WERI-Rb-1 (cell line): Measurements from ENCODE around the gene HSPB1.
"Not testable (repeated sequence)": the region's sequence is repeated elsewhere in the genome, so short reads cannot be mapped to it uniquely, and the experiment has no call there.

Experiments used
- DNase-seq: peaks from one replicate; pipeline ENCODE4 v3.0.0-alpha.2; 2020
- H3K27ac ChIP-seq: fragments of 250-450 bp; sonication (Bioruptor Pico); 2 replicates; pipeline ENCODE4 v1.5.1; 2020; ENCODE audit warnings: mild to moderate bottlenecking, moderate library complexity
- H3K27me3 ChIP-seq: fragments of 250-450 bp; sonication (Bioruptor Pico); 2 replicates; pipeline ENCODE4 v1.5.1; 2021; ENCODE audit warnings: mild to moderate bottlenecking, low read depth, moderate library complexity; ENCODE audit not compliant: insufficient read depth, severe bottlenecking
- H3K36me3 ChIP-seq: fragments of 250-450 bp; sonication (Bioruptor Pico); 2 replicates; pipeline ENCODE4 v1.5.1; 2020; ENCODE audit warnings: mild to moderate bottlenecking, moderate library complexity
- H3K4me3 ChIP-seq: 2 replicates; pipeline ENCODE4 v1.5.1; 2011; ENCODE audit warnings: low read depth, mild to moderate bottlenecking, control low read depth, low read length
- H3K9me3 ChIP-seq: fragments of 250-450 bp; sonication (Bioruptor Pico); 2 replicates; pipeline ENCODE4 v1.5.1; 2021; ENCODE audit warnings: mild to moderate bottlenecking, moderate library complexity; ENCODE audit not compliant: severe bottlenecking
- TF ChIP-seq, protein P1 (sequence below): IDR thresholded peaks from 2 replicates; pipeline ENCODE4 v1.5.1; 2011; ENCODE audit warnings: low read depth, mild to moderate bottlenecking, control low read depth, inconsistent platforms, low read length

Gene HSPB1

DNA sequence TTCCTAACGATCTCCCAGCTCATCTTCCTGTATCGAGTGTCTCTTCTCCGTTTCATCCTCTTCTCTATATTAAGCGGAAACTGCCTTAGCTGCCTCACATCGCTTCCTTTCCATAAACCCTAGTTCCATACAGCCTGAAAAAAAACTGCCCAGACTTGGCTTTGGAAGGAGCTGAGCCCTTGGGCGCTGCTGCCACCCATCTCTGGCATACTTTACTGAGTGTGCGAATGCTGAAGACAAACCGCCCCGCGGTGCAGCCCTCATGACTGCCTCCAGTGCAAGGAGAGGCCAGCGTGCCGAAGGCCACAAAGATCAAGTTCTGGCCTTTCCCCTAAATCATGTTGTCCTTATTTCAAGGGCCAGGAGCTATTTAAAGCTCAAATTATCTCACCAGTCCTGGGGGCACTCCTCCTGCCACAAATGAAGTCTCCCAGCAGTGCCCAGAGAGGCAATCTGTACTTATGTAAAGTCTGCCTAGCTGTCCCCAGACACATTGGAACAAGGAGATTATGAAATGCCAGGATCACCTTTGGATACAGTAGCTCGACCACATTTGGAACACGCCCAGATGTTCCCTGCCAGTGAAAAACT lies 31.1 kb downstream of the HSPB1 start:
- H3K4me3 ChIP-seq = no peak overlapping the region
- H3K36me3 ChIP-seq = peaks cover 74% of the 10 kb centered on the region
- DNase-seq = no peak
- no peaks in the 10 kb centered on the region for H3K9me3 ChIP-seq
- no peak overlapping the region for H3K27ac ChIP-seq
- no peaks in the 10 kb centered on the region for H3K27me3 ChIP-seq
- TF ChIP-seq, protein P1, sequence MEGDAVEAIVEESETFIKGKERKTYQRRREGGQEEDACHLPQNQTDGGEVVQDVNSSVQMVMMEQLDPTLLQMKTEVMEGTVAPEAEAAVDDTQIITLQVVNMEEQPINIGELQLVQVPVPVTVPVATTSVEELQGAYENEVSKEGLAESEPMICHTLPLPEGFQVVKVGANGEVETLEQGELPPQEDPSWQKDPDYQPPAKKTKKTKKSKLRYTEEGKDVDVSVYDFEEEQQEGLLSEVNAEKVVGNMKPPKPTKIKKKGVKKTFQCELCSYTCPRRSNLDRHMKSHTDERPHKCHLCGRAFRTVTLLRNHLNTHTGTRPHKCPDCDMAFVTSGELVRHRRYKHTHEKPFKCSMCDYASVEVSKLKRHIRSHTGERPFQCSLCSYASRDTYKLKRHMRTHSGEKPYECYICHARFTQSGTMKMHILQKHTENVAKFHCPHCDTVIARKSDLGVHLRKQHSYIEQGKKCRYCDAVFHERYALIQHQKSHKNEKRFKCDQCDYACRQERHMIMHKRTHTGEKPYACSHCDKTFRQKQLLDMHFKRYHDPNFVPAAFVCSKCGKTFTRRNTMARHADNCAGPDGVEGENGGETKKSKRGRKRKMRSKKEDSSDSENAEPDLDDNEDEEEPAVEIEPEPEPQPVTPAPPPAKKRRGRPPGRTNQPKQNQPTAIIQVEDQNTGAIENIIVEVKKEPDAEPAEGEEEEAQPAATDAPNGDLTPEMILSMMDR = no peak

DNA sequence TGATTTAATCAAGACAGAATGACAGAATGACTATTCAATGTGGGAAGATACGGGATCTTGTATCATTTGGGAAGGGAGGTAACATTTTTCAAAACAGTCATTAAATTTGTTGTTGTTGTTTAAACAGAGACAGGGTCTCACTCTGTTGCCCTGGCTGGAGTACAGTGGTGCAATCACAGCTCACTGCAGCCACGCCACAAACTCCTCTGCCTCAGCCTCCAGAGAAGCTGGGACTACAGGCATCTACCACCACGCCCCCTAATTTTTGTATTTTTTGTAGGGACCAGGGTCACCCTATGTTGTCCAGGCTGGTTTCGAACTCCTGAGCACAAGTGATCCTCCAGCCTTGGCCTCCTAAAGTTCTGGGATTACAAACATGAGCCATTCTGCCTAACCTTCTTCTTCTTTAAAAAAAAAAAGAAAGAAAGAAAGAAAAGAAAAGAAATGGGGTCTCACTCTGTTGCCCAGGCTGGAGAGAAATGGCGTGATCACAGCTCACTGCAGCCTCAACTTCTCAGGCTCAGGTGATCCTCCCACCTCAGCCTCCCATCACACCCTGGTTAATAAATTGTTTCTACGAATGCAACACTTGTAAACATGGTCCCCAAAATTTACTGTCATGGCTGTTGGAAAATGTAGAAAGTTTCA lies 32.0 kb downstream of the HSPB1 start:
- Histone ChIP-seq H3K27me3 (no peaks in the 10 kb centered on the region), H3K27ac (no peak overlapping the region), H3K36me3 (peaks cover 76% of the 10 kb centered on the region), H3K9me3 (no peaks in the 10 kb centered on the region), H3K4me3 (no peak overlapping the region)
- TF ChIP-seq, protein P1 = no peak
- DNase-seq = no peak

DNA sequence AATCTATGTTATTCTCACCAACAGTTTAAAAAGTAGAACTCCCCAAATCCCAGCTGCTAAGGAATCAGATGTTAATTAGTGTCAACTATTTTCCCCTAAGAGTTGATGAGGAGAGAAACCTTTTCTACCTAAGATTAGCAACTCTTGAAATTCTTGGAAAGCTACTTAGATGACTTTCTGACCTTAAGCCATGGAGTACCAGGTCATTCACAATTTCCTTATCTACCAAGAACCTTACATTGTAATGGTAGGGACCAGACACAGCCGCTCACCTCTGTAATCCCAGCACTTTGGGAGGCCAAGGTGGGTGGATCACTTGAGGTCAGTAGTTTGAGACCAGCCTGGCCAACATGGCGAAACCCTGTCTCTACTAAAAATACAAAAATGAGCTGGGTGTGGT lies 32.9 kb downstream of the HSPB1 start:
- H3K4me3 ChIP-seq, DNase-seq, H3K27me3 ChIP-seq, H3K9me3 ChIP-seq, H3K27ac ChIP-seq: not testable (repeated sequence)
- peaks cover 76% of the 10 kb centered on the region for H3K36me3 ChIP-seq

DNA sequence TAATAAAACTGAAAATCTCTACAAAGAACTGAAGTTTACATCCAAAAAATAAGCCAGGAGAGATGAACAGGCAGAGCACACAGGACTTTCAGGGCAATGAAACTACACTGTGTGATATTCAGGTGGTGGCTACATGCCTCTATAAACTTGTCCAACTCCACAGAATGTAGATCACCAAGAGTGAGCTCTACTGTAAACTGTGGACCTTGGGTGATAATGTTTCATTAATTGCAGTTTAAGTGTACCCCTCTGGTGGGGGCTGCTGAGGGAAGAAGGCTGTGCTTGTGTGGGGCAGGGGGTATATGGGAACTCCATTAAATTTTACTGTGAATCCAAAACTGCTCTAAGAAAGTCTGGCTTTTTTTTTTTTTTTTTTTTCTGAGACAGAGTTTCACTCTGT lies 33.6 kb downstream of the HSPB1 start:
- TF ChIP-seq, protein P1 = no peak
- no peak for DNase-seq
- no peaks in the 10 kb centered on the region for H3K9me3 ChIP-seq
- H3K27ac ChIP-seq = no peak overlapping the region
- no peaks in the 10 kb centered on the region for H3K27me3 ChIP-seq
- H3K36me3 ChIP-seq = peaks cover 76% of the 10 kb centered on the region
- no peak overlapping the region for H3K4me3 ChIP-seq

DNA sequence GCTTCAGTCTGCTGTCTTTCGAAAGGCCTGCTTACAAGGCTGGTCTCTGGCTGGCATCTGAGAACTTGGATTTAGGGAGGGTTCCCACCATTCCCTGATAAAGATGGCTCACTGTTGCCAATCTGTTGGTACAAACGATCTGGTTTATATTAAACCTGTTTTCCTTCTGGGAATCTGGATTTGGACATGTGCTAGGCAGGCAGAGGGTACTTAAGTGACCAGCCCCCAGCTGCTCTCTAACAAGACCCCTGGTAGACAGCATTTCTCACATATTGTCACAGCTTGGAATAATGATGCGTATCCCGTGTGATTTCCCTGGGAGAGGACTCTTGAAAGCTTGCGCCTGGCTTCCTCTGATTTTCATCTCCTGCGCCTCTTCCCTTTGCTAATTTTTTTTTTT lies 34.7 kb downstream of the HSPB1 start:
- no peak overlapping the region for H3K27ac ChIP-seq
- peaks cover 76% of the 10 kb centered on the region for H3K36me3 ChIP-seq
- no peak for DNase-seq
- no peak overlapping the region for H3K4me3 ChIP-seq
- no peaks in the 10 kb centered on the region for H3K27me3 ChIP-seq
- TF ChIP-seq, protein P1 = no peak
- no peaks in the 10 kb centered on the region for H3K9me3 ChIP-seq

DNA sequence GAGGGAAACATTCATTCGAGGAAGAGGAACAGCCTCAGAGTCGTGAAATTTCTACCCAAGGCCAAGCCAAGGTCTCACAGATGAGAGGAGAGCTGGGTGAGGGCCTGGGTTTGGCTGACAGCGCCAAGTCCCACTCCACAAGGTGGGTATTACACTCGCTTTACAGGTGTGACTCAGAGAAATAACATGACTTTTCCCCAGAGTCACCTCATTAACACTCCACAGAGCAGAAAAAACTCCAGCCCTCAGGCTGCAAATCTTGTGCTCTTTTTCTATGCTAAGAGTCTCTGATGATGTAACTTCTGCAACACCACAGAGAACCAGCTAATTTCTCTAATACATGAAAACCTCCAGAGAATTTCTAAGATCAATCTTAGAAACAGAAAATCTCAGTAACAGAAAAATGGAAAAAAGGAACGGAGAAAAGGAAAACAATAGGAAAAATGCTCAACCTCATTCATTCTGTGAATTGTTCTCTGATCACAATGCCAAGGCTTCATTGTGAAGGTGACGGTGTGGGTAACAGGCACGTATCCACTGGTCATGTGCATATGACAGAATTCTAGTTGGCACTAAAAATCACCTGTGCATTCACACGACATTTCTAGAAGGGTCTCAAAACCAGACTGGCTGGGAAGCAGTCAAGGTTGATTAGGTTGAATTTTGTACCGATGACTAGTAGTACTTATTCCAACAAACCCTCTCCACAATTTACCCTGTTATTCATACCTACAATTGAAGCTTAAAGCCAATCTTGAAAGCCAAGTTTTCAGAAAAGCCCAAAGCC lies 36.0 kb downstream of the HSPB1 start:
- Histone ChIP-seq H3K27me3 (no peaks in the 10 kb centered on the region), H3K4me3 (no peak overlapping the region), H3K36me3 (peaks cover 76% of the 10 kb centered on the region), H3K27ac (no peak overlapping the region), H3K9me3 (no peaks in the 10 kb centered on the region)
- TF ChIP-seq, protein P1 = no peak
- DNase-seq = no peak
